ENCODE measurements around the gene VWA3B.

VWA3B gene

DNA sequence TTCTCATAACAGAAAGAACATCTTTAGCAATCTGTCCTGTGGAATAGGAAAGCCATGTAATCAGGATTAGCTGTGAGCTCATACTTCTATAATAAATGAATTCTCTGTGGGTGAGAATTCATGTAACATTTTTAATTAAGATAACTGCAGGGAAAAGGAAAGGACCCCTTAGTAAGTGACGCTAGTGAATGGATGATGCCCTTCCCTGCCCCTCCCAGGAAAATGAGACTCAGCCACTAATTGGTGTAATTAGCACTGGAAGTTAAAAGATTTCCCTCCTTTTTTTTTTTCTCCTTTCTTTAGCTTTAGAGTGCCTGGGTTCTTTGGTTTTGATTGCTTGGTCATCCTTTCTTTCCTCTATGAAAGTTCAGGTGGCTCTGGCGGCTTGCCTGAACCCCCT is 90.3 kb downstream of the VWA3B start:
- DNase-seq (ENCODE audit: low spot score) = no peak

DNA sequence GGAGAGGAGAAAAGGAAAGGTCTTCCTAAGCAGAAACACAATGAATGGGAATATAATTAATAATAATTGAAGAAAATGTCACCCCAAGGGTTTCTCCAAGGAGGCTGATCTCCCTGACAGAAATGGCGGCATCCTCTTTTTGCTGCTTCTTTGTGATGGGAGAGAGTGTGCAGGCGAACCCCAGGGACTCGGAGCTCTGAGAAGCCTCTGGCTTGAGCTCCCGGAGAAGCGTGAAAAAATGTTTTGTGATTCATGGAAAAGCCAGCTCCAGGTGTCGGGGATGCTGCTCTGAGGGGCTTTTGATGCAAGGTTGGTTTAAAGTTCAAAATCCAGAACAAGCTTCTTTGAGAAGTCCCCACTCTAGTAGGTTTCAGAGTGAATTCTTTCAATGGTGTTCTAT is 91.0 kb downstream of the VWA3B start:
- DNase-seq (ENCODE audit: low spot score) = no peak

GRCh38 chr2:98180456-98180855 is 93.5 kb downstream of the VWA3B start:
- DNase-seq (ENCODE audit: low spot score) = no peak

DNA sequence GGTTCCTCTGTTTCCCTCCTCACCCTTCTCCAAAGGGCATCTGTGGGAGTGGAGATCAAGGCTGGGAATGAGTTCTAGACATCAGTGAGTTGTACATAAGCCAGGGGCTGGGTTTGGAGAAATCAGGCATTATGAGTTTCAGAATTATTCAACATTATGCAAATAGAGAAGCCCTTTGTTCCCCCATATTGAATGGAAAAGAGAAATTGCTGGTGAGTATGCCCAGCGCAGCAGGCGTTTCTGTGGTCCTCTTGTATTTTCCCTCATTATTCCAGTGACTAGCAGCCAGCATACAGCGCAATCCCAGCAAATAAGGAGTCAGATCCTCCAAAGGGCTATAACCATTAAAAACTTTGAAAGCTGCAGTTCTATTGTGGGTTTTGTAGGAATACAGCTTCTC is 94.4 kb downstream of the VWA3B start:
- no peak for DNase-seq (ENCODE audit: low spot score)

- no peak for DNase-seq (ENCODE audit: low spot score)
These were observed 98.8 kb downstream of the VWA3B start for GRCh38 chr2:98185801-98186200.

DNA sequence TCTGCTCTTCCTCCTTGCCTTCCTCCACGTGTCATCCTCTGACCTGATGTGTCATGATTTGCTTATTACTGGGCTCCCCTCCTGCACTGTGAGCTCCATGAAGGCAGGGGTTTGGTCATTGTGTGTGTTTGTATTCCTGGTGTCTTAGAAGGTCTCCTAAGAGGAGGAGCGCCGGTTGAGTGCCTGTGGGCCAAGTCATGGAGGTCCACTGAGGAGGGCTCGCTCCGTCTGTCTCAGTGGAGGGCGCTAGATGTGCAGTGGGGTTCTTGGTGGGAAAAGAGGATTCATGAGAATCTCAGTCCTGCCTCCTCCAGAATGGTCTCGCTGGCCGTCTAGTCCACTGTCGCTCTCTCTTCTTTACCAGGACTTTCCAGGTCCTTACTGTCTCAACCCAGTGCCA is 100.2 kb downstream of the VWA3B start:
- DNase-seq (ENCODE audit: low spot score) = no peak

DNA sequence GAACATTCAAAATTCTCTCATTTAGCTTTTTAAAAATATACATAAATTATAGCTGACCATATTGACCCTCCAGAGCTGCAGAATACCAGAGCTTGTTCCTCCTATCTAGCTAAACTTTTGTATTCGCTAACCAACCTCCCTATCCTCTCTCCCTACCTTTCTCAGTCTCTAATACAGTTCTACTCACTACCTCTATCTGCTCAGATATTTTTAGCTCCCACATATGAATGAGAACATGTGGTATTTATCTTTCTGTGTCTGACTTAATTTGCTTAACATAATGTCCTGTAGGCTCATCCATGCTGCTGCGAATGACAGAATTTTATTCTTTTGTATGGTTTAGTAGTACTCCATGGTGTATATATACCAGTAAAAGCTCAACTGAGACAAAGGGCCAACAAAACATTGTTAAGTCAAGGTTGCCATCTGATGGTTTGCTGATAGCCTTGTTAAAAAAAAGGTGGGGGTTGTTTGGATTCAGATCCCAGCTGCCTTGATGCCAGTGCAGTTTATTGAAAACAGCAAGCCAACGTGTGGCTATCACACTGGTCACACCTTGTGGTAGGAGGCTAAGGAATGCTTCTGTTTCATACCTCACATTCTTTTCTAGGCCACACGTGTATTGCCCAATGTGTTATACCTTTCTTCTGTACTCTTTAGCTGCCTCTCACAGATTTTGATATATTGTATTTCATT is 101.5 kb downstream of the VWA3B start:
- no peak for DNase-seq (ENCODE audit: low spot score)

- DNase-seq (ENCODE audit: low spot score) = no peak
These were observed 104.9 kb downstream of the VWA3B start for GRCh38 chr2:98191883-98192282.

- no peak for DNase-seq (ENCODE audit: low spot score)
These were observed 114.6 kb downstream of the VWA3B start for GRCh38 chr2:98201576-98201975.

- no peak for DNase-seq (ENCODE audit: low spot score)
These were observed 118.9 kb downstream of the VWA3B start for GRCh38 chr2:98205889-98206288.

DNA sequence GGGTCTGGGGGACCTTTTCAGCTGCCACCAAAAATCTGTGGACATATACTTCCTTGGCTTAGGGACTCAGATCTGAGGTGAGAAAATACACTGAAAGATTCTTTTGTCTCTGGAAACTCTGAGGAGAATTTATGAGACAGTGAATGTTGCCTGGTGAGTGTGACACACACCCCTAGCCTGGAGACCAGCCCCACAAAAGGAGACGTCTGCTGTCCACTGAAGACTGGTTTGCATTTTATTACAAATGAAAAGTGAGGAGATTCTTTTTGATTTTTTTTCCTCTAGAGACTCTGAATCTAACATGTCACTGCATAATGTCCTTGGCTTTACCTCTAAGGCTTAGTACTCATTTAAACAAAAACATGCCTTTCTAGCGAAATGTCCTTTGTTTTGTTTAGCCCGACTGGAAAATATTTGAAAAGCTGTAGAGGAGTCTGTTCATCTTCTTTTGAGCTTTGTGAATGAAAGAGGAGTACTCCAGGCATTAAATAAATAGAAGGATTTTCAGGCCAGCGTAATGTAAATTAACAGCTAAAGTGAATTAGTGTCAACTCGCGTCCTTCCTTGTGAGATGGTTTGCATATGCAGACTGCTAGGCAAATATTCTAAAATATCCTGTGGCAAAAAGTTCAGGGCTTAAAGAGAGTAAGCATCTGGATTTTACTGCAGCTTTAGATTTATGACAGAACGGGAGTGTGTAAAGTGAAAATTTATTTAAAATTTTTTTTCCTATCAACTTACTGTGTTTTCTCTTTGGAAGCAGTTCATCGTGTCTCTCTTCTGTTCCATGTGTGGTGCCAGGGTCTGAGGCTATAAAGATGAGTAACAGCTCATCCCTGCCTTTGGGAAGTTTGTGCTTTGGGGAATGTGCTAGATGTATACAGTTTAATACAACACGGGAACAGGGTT is 125.4 kb downstream of the VWA3B start:
- no peak for DNase-seq (ENCODE audit: low spot score)

DNA sequence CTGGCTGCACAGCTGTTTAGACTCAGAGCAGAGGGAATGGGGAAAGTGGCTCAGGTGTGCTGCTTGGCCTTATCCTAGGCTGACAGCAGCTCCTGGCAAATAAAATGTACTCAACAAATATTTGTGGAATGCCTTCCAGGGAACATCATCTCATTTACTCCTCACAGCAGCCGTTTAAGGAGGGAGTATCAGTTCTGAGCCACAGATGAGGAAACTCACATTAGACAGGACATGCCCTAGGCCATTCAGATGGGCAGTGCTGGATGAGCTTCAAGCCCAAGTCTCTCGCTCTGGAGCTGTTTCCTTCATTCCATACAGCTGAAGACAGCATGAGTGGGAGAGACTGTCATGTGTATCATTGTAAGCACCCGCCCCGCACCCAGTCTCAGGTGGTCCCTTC is 129.6 kb downstream of the VWA3B start:
- no peak for DNase-seq (ENCODE audit: low spot score)

- no peak for DNase-seq (ENCODE audit: low spot score)
These were observed 132.2 kb downstream of the VWA3B start for GRCh38 chr2:98219152-98219551.

- no peak for DNase-seq (ENCODE audit: low spot score)
These were observed 147.0 kb downstream of the VWA3B start for GRCh38 chr2:98233941-98234340.

- no peak for DNase-seq (ENCODE audit: low spot score)
These were observed 147.8 kb downstream of the VWA3B start for GRCh38 chr2:98234776-98235175.

DNA sequence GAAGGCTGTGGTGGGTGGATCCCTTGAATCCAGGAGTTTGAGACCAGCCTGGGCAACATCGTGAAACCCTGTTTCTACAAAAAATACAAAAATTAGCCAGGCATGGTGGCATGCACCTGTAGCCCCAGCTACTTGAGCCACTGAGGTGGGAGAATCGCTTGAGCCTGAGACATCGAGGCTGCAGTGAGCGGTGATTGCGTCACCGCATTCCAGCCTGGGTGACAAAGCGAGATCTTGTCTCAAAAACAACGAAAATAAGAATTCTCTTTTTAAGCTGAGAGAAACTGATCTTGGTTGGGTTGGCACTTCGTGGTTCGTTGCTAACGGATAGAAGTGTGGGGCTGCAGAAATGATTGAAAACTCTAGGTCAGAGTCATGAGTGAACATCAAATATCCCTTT is 150.0 kb downstream of the VWA3B start:
- no peak for DNase-seq (ENCODE audit: low spot score)

DNA sequence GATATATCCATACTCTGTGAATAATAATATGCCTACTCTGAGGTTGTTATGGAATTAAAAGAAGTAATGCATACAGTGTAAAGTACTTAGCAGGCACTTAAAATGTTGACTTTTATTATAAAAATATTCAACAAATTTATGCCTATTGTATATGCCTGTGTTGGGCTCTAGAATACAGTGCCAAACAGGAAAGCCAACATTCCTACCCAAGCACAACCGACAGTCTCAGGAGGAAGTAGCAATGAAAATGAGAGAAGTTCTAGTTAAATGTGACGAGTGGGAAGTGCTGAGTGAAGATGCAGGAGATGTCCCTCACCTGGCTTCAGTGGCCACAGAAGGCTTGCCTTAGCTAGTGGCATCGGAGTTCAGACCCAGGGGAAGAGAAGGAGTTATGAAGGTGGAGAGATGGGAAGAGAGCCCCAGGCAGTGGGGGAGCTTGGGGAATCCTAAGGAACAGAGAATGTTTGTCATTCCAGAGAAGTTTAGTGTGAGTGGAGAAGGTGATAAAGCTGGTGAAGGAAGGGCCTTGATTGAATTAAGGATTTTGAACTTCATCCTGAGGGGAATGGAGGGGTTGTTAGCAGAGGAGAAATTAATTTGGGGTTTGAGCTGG is 153.9 kb downstream of the VWA3B start:
- no peak for DNase-seq (ENCODE audit: low spot score)

DNA sequence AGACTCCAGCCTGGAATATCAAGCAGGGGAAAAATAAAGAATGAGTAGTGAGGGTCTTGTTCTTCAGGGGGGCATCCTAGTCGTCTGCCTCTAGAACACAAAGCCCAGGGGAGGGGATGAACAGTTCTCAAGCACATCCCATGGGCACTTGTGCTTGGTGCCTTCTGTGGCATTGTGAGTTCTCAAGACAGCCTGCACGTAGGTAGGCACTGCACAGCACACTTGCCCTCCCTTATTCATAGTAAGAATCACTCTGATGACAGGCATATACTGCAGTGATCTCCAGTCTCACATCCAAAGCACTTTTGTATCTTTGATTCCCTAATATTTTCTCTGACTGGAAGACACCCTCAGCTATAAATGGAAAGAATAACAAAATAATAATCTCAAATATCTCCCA is 154.6 kb downstream of the VWA3B start:
- DNase-seq (ENCODE audit: low spot score) = no peak

GRCh38 chr2:98242003-98242402 is 155.0 kb downstream of the VWA3B start:
- no peak for DNase-seq (ENCODE audit: low spot score)

DNA sequence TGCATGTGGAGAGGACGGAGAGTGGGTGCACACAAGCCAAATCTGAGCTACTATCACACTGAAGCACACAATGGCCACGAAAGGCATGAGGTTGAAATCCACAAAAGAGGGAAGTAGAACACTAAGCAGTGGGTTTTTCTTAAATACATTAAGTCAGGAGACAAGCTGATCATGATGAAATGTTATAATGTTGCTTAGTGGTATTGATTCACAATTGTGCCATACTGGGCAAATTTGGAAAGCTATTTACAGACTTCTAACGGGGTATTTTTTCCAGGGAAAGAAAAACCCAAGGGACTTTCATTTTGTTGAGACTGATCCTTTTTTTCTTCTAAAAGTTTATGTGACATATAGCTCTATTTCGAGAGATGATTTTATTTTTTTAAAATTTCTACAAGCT is 158.5 kb downstream of the VWA3B start:
- DNase-seq (ENCODE audit: low spot score) = no peak

DNA sequence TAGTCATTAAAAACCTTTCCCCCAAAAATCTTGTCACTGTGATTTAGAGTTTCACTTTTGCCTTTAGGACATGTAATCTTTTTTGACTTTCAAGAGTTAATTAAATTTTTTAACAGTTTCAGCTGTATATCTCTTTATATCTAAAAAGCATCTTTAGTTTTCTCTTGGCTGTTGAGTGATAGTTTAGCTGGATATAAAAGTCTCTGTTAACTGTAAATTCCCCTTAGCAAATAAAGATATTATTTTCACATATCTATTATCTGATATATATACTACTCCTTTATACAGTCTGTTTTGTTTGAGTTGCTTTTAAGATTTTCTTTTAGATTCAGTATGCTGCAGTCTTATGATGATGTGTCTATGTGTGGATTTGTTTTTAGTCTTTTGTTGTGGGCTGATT is 160.4 kb downstream of the VWA3B start:
- no peak for DNase-seq (ENCODE audit: low spot score)

DNA sequence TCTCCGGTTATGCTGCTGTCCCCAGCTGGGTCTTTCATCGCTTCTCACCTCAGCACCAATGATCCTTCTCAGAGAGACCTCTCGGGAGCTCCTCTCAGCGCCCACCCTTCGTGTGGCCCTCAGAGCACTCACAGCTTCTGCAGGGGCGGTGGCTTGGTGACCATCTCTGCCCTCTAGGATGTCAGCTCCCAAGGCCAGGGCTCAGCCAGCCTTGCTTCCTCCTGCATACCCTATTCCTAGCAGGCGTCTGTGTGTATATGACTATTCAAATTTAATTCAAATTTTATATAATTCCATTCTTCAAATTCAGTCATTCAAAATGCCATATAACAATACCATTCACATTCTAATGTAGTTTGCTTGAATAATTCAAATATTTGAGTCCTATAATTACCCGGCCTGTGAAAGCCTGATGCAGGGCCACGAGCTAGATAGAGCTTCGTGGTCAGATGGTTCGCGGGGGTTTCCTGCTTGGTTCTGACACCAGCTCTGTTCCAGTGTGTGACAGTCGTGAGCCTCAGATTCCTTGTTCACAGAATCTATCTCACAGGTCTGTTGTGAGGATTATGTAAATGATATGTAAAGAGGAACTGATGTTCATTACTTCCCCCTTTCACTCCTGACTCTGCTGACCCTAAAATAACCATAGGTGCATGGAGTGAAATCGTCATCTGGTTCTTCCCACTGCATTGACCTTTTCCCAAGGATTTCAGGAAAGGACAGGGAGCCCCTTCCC is 165.2 kb downstream of the VWA3B start:
- no peak for DNase-seq (ENCODE audit: low spot score)

Data from D341Med (cell line).